Neural cell (in vitro differentiated cells): ENCODE measurements around the gene TNC.

Source experiments
- CTCF ChIP-seq: fragments of 450-650 bp; IDR thresholded peaks from 2 replicates; pipeline ENCODE4 v1.5.1; 2014; ENCODE audit warnings: antibody characterized with exemption, mild to moderate bottlenecking, moderate library complexity; ENCODE audit not compliant: poor library complexity, severe bottlenecking
- EP300 ChIP-seq: fragments of 450-650 bp; conservative IDR thresholded peaks from 2 replicates; pipeline ENCODE4 v1.6.1; 2014; ENCODE audit warnings: antibody characterized with exemption, mild to moderate bottlenecking, moderate library complexity; ENCODE audit not compliant: poor library complexity, severe bottlenecking
- EZH2 ChIP-seq: fragments of 200-600, 300-800 bp; shearing (Covaris generic), sonication (generic); IDR thresholded peaks from 2 replicates; pipeline ENCODE4 v1.6.1; 2014; ENCODE audit warnings: antibody characterized with exemption, low read length, borderline replicate concordance, mild to moderate bottlenecking; ENCODE audit not compliant: insufficient read depth, poor library complexity, severe bottlenecking
- MXI1 ChIP-seq: fragments of 450-650 bp; conservative IDR thresholded peaks from 2 replicates; pipeline ENCODE4 v1.6.1; 2014; ENCODE audit warnings: antibody characterized with exemption, mild to moderate bottlenecking; ENCODE audit not compliant: poor library complexity, severe bottlenecking
- POLR2AphosphoS5 ChIP-seq: IDR thresholded peaks from 2 replicates; pipeline ENCODE4 v1.6.1; 2012
- RAD21 ChIP-seq: fragments of 450-650 bp; conservative IDR thresholded peaks from 2 replicates; pipeline ENCODE4 v1.6.1; 2014; ENCODE audit warnings: antibody characterized with exemption, mild to moderate bottlenecking, moderate library complexity
- REST ChIP-seq: IDR thresholded peaks from 2 replicates; pipeline ENCODE4 v1.6.1; 2012; ENCODE audit warnings: borderline replicate concordance
- SMC3 ChIP-seq: fragments of 450-650 bp; conservative IDR thresholded peaks from 2 replicates; pipeline ENCODE4 v1.6.1; 2014; ENCODE audit warnings: antibody characterized with exemption, mild to moderate bottlenecking, moderate library complexity; ENCODE audit not compliant: poor library complexity
- TAF1 ChIP-seq: IDR thresholded peaks from 2 replicates; pipeline ENCODE4 v1.6.1; 2012; ENCODE audit warnings: low read depth

- TF ChIP-seq CTCF (no peak), EZH2 (no peak), REST (no peak), POLR2AphosphoS5 (no peak), MXI1 (no peak), RAD21 (no peak), TAF1 (no peak), SMC3 (no peak), EP300 (no peak)
These were observed 128.9 kb downstream of the TNC start for GRCh38 chr9:114988962-114989599.
